Effector memory CD4-positive, alpha-beta T cell (primary cell): ENCODE data around the gene CCDC188.

ENCODE experiments used
- DNase-seq, 3 donors: peaks; one replicate each; pipeline ENCODE4 v3.0.0-alpha.2; 2020
- H3K27ac ChIP-seq: 2 replicates; pipeline ENCODE4 v1.7.0; 2013; ENCODE audit warnings: mild to moderate bottlenecking, low read length, moderate library complexity; ENCODE audit not compliant: insufficient read depth, poor library complexity, severe bottlenecking
- H3K27me3 ChIP-seq: replicated peaks from 2 replicates; pipeline ENCODE4 v1.7.0; 2013; ENCODE audit warnings: mild to moderate bottlenecking, low read length; ENCODE audit not compliant: insufficient read depth, control insufficient read depth, poor library complexity, severe bottlenecking
- H3K36me3 ChIP-seq: 2 replicates; pipeline ENCODE4 v1.7.0; 2013; ENCODE audit warnings: mild to moderate bottlenecking, low read length, moderate library complexity; ENCODE audit not compliant: control insufficient read depth, insufficient read depth
- H3K4me1 ChIP-seq: 2 replicates; pipeline ENCODE4 v1.7.0; 2013; ENCODE audit warnings: low read length, mild to moderate bottlenecking; ENCODE audit not compliant: control insufficient read depth, insufficient read depth, poor library complexity, severe bottlenecking
- H3K4me3 ChIP-seq: 2 replicates; pipeline ENCODE4 v1.7.0; 2013; ENCODE audit warnings: low read length, low read depth, mild to moderate bottlenecking; ENCODE audit not compliant: insufficient read depth, poor library complexity, severe bottlenecking
- H3K9me3 ChIP-seq: 2 replicates; pipeline ENCODE4 v1.7.0; 2013; ENCODE audit warnings: mild to moderate bottlenecking, low read length, moderate library complexity; ENCODE audit not compliant: control insufficient read depth

CCDC188 gene

GRCh38 chr22:20141186-20142077, 9.4 kb downstream of the CCDC188 start:
- DNase-seq = no peak
- Histone ChIP-seq H3K27me3 (no peaks in the 10 kb centered on the region), H3K36me3 (peaks cover 11% of the 10 kb centered on the region), H3K27ac (no peak overlapping the region), H3K4me3 (no peak overlapping the region), H3K9me3 (no peaks in the 10 kb centered on the region), H3K4me1 (no peaks in the 10 kb centered on the region)

GRCh38 chr22:20140521-20140964, 10.3 kb downstream of the CCDC188 start:
- DNase-seq = no peak
- Histone ChIP-seq H3K27me3 (no peaks in the 10 kb centered on the region), H3K9me3 (no peaks in the 10 kb centered on the region), H3K4me1 (no peaks in the 10 kb centered on the region), H3K36me3 (peaks cover 11% of the 10 kb centered on the region), H3K4me3 (no peak overlapping the region), H3K27ac (no peak overlapping the region)

GRCh38 chr22:20140107-20140445, 10.8 kb downstream of the CCDC188 start:
- Histone ChIP-seq H3K27me3 (no peaks in the 10 kb centered on the region), H3K4me1 (no peaks in the 10 kb centered on the region), H3K4me3 (no peak overlapping the region), H3K9me3 (no peaks in the 10 kb centered on the region), H3K36me3 (peaks cover 11% of the 10 kb centered on the region), H3K27ac (no peak overlapping the region)
- no peak for DNase-seq

- H3K4me1 ChIP-seq = no peaks in the 10 kb centered on the region
- H3K9me3 ChIP-seq = no peaks in the 10 kb centered on the region
- no peak overlapping the region for H3K27ac ChIP-seq
- no peak for DNase-seq
- H3K4me3 ChIP-seq = no peak overlapping the region
- peaks cover 11% of the 10 kb centered on the region for H3K36me3 ChIP-seq
- no peaks in the 10 kb centered on the region for H3K27me3 ChIP-seq
These were observed 11.3 kb downstream of the CCDC188 start for GRCh38 chr22:20139391-20140106.

- no peak overlapping the region for H3K27ac ChIP-seq
- peaks cover 11% of the 10 kb centered on the region for H3K36me3 ChIP-seq
- H3K4me1 ChIP-seq = no peaks in the 10 kb centered on the region
- H3K9me3 ChIP-seq = no peaks in the 10 kb centered on the region
- no peaks in the 10 kb centered on the region for H3K27me3 ChIP-seq
- no peak for DNase-seq
- no peak overlapping the region for H3K4me3 ChIP-seq
These were observed 12.0 kb downstream of the CCDC188 start for GRCh38 chr22:20138868-20139267.

- peaks cover 11% of the 10 kb centered on the region for H3K36me3 ChIP-seq
- H3K27ac ChIP-seq = no peak overlapping the region
- no peaks in the 10 kb centered on the region for H3K27me3 ChIP-seq
- DNase-seq = no peak
- no peak overlapping the region for H3K4me3 ChIP-seq
- no peaks in the 10 kb centered on the region for H3K4me1 ChIP-seq
- no peaks in the 10 kb centered on the region for H3K9me3 ChIP-seq
These were observed 12.5 kb downstream of the CCDC188 start for GRCh38 chr22:20138417-20138738.

GRCh38 chr22:20137671-20138416, 13.0 kb downstream of the CCDC188 start:
- Histone ChIP-seq H3K27ac (no peak overlapping the region), H3K27me3 (no peaks in the 10 kb centered on the region), H3K4me3 (no peak overlapping the region), H3K9me3 (no peaks in the 10 kb centered on the region), H3K4me1 (peaks cover 3% of the 10 kb centered on the region), H3K36me3 (peaks cover 11% of the 10 kb centered on the region)
- DNase-seq = no peak

GRCh38 chr22:20137113-20137512, 13.7 kb downstream of the CCDC188 start:
- no peak overlapping the region for H3K27ac ChIP-seq
- no peak for DNase-seq
- H3K4me3 ChIP-seq = no peak overlapping the region
- H3K36me3 ChIP-seq = peaks cover 11% of the 10 kb centered on the region
- H3K27me3 ChIP-seq = no peaks in the 10 kb centered on the region
- peaks cover 10% of the 10 kb centered on the region for H3K4me1 ChIP-seq
- H3K9me3 ChIP-seq = no peaks in the 10 kb centered on the region

GRCh38 chr22:20136603-20136873, 14.3 kb downstream of the CCDC188 start:
- peaks cover 11% of the 10 kb centered on the region for H3K4me1 ChIP-seq
- H3K27ac ChIP-seq = no peak overlapping the region

More at GRCh38 chr22:20136603-20136873, 14.3 kb downstream of the CCDC188 start:
- no peaks in the 10 kb centered on the region for H3K27me3 ChIP-seq
- peaks cover 7% of the 10 kb centered on the region for H3K36me3 ChIP-seq
- DNase-seq = no peak
- H3K9me3 ChIP-seq = no peaks in the 10 kb centered on the region
- no peak overlapping the region for H3K4me3 ChIP-seq
